K562 (cell line): ENCODE measurements around the gene GDAP2.

Experiments used
- AFF1 ChIP-seq, 2 experiments: fragments of 450-650 bp; IDR thresholded peaks; 2 replicates each; pipeline ENCODE4 v1.6.1; 2018; ENCODE audit warnings: mild to moderate bottlenecking in 2 of 2, low read depth in 1 of 2; ENCODE audit not compliant: partially characterized antibody in 2 of 2
- ARID3A ChIP-seq: IDR thresholded peaks from 2 replicates; pipeline ENCODE4 v1.6.1; 2012; ENCODE audit warnings: low read depth, low read length, improper control_type of control experiment, borderline replicate concordance
- CTCF ChIP-seq, 3 experiments: IDR thresholded peaks in 2 of 3; conservative IDR thresholded peaks in 1 of 3; 2 replicates each; pipeline ENCODE4 v1.5.1; 2011 to 2012; ENCODE audit warnings: low read length in 3 of 3, mild to moderate bottlenecking in 3 of 3, control low read depth in 2 of 3, improper control_type of control experiment in 1 of 3, inconsistent platforms in 1 of 3, low read depth in 1 of 3, mixed read lengths in 1 of 3, moderate library complexity in 1 of 3; ENCODE audit not compliant: insufficient read depth in 2 of 3
- E2F5 ChIP-seq: sonication (generic); formaldehyde crosslinking; IDR thresholded peaks from 2 replicates; pipeline ENCODE4 v1.8.0; 2022; ENCODE audit warnings: mild to moderate bottlenecking, missing genetic modification reagents
- IRF2 ChIP-seq: sonication (generic); formaldehyde crosslinking; IDR thresholded peaks from 2 replicates; pipeline ENCODE4 v1.8.1; 2022; ENCODE audit warnings: mild to moderate bottlenecking, missing genetic modification reagents
- RBM25 ChIP-seq: fragments of 200-400 bp; formaldehyde crosslinking; IDR thresholded peaks from 2 replicates; pipeline ENCODE4 v1.6.1; 2018; ENCODE audit warnings: low read length, low read depth, moderate library complexity; ENCODE audit not compliant: severe bottlenecking
- UBTF ChIP-seq, 2 experiments: IDR thresholded peaks; 2 replicates each; pipeline ENCODE4 v1.6.1; 2012; ENCODE audit warnings: improper control_type of control experiment in 2 of 2, low read depth in 2 of 2, low read length in 2 of 2, borderline replicate concordance in 1 of 2
- ZNF277 ChIP-seq: fragments of 250-450 bp; sonication (Bioruptor Pico); IDR thresholded peaks from 2 replicates; pipeline ENCODE4 v1.8.0; 2022; ENCODE audit warnings: inconsistent platforms, mild to moderate bottlenecking, moderate library complexity, borderline replicate concordance
- ZNF740 ChIP-seq, 3 experiments: fragments of 200-800 bp in 1 of 3; sonication (Bioruptor generic) in 1 of 3; sonication (generic) in 1 of 3; formaldehyde crosslinking in 1 of 3; IDR thresholded peaks; 2 replicates each; pipeline versions ENCODE4 v1.6.1 to v1.8.0; 2016 to 2022; ENCODE audit warnings: mild to moderate bottlenecking in 2 of 3, missing compliant biosample characterization in 2 of 3, missing genetic modification characterization in 2 of 3, missing genetic modification reagents in 1 of 3

GRCh38 chr1:117877823-117878222, 51.6 kb downstream of the GDAP2 start:
- TF ChIP-seq ARID3A (no peak), ZNF277 (no peak), AFF1 (IDR thresholded peaks at IDR 0.05; ENCODE audit: low read depth in 1 of 2, partially characterized antibody in 2 of 2) (no peak), CTCF (IDR thresholded peaks at IDR 0.05 in 2 of 3, conservative IDR thresholded peaks at IDR 0.05 in 1 of 3; ENCODE audit: insufficient read depth in 2 of 3, low read depth in 1 of 3, low read length in 3 of 3) (no peak), ZNF740 (CRISPR knock-in tag; IDR thresholded peaks at IDR 0.05) (no peak), ZNF740 (tag; IDR thresholded peaks at IDR 0.05) (no peak), RBM25 (no peak), E2F5 (CRISPR knock-in tag) (no peak), IRF2 (CRISPR knock-in tag) (no peak), UBTF (IDR thresholded peaks at IDR 0.05; ENCODE audit: borderline replicate concordance in 1 of 2, low read depth in 2 of 2, low read length in 2 of 2) (no peak)
